ENCODE measurements around the gene PPP1R13L.
A peak's percentile ranks its signal among the peaks of the same experiment; 100 is the strongest.

The PPP1R13L gene, protein sequence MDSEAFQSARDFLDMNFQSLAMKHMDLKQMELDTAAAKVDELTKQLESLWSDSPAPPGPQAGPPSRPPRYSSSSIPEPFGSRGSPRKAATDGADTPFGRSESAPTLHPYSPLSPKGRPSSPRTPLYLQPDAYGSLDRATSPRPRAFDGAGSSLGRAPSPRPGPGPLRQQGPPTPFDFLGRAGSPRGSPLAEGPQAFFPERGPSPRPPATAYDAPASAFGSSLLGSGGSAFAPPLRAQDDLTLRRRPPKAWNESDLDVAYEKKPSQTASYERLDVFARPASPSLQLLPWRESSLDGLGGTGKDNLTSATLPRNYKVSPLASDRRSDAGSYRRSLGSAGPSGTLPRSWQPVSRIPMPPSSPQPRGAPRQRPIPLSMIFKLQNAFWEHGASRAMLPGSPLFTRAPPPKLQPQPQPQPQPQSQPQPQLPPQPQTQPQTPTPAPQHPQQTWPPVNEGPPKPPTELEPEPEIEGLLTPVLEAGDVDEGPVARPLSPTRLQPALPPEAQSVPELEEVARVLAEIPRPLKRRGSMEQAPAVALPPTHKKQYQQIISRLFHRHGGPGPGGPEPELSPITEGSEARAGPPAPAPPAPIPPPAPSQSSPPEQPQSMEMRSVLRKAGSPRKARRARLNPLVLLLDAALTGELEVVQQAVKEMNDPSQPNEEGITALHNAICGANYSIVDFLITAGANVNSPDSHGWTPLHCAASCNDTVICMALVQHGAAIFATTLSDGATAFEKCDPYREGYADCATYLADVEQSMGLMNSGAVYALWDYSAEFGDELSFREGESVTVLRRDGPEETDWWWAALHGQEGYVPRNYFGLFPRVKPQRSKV

DNA sequence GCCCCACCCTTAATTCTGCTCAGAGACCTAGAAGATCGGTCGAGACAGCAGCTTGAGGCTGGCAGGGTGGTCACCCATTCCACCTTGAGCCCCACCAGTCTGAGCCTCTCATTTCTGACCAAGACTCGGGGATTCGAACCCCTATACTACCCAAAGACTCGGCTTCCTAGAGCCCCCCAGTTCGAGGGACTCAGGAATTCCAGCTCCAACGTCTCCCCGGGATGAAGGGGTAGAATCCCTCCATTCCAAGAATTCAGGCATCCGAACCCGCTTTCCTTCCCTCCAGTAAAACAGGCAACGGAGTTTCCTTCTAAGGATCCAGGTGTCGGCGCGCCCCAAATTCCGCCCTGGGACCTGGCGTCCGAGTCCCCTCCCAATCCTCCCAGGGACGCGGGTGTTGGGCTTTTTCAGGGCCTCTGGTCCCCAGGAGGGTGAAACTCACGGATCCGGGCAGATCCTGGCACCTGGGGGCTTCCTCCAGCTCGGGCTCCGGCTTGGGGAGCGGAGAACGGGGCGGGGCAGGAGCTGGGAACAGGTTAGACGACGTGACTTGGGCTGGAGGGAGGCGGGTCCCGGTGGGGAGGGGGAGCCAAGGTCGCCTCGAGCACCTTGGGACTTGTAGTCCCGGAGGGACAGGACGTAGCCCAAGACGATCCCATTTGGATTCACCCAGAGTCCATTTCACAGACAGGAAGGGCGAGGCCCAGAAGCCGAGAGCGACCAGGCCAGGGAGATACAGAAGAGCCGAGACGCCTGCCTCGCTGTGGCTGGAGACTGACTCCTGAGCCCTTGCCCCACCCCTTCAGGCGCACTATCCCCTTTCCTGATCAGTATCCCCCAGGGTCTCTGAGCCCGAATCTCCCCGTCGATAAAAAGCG, at the start of gene PPP1R13L:
TSS of gene PPP1R13L (minus strand) at position 513 of the 878 bp plus-strand sequence. CDS start 6,751 bp downstream, outside the sequence.
- peak; percentile 36 for DNase-seq (ENCODE audit: low read depth)

DNA sequence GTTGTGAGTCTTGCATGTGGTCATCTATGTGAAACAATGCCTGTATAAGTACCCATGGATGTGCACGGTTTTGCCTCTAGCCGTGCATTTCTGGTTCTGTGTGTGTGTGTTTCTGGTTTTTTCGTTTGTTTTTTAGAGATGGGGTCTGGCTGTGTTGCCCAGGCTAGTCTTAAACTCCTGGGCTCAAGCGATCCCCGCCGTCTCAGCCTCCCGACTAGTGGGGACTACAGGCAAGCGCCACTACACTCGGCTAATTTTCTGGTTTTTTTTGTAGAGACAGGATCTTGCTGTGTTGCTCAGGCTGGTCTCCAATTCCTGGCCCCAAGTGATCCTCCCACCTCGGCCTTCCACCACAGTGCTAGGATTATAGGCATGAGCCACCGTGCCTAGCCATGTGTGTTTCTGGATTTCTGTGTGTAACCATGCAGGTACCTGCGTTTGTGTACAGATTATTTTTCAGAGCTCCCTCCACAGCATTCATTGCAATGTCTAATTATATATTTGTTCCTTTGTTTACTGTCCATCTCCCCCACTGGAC, 47.0 kb upstream of the PPP1R13L start:
- no peak for DNase-seq (ENCODE audit: low read depth)

DNA sequence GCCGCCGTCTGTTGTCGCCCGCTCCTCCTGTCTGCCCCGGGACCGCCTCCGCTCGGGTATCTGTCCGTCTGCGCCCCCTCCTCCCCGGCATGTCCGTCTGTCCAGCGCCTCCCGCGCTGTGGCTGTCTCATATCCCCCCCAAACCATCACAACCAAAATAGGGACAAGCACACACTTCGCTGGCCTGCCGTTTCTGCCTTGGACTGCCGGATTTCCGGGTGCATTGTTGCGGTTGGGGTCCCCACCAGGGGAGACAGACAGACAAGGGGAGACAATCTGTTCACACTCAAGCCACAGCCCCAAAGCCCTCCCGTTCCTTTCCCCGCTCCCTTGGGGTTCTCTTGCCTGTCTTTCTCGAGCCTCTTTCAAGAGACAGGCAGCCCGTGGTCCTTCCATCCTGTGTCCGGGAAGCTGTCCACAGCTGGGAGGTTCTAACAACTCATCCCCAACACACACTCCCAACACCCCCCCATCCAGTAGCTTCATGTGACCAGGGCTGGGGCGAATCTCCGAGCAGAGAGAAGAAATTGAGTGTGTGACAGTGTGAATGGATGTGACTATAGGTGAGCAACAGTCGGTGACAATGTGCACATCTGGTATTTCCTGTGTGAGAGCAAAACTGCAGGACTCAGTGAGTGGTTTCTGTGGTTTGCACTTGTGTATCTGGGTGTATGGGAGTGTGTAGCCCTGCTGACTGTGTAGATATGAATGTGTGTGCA, 46.4 kb upstream of the PPP1R13L start:
- DNase-seq (ENCODE audit: low read depth), result no peak

DNA sequence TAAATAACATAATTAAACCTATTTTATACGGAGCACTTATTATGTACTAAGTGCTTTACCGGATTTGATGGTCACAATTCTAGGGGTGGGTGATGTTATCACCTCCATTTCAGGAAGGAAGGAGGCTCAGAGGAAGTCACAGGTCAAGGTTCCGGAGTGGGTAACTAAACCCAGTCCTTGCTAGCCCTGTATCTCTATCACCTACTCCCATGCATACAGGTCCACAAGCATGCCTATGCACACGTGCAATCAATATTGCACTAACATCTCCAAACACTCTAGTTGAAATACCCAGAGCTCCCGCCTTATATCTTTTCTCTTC, 45.1 kb upstream of the PPP1R13L start:
- DNase-seq (ENCODE audit: low read depth), result no peak

DNA sequence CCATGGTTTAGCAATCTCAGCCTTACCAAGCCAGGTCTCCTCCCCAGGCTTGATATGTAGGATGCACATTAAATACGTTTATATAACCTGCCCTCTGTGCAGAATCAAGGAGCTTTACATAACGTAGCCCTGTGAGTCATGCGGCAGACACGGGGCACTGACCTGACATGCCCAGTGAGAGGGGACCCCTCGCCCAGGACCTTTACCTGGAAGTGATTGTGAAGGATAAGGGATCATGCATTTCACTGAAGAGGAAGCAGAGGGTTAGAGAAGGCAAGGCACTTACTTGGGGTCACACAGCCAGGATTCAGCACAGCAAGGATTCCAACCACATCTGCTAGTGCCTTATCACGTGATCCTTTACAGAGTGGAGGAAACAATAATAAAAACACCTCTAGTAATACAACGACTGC, 44.0 kb upstream of the PPP1R13L start:
- no peak for DNase-seq (ENCODE audit: low read depth)

DNA sequence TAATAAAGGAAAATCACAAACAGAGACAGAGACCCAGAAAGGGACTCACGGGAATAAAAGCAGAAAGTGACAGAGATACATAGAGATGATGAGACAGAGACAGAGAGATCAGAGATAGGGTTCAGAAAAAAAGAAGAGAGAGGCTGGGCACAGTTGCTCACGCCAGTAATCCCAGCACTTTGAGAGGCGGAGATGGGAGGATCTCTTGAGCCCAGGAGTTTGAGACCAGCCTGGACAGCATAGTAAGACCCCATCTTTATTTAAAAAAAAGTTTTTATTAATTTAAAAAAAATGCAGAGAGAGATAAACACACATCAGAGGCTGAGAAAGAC, 43.5 kb upstream of the PPP1R13L start:
- DNase-seq (ENCODE audit: low read depth), result no peak

DNA sequence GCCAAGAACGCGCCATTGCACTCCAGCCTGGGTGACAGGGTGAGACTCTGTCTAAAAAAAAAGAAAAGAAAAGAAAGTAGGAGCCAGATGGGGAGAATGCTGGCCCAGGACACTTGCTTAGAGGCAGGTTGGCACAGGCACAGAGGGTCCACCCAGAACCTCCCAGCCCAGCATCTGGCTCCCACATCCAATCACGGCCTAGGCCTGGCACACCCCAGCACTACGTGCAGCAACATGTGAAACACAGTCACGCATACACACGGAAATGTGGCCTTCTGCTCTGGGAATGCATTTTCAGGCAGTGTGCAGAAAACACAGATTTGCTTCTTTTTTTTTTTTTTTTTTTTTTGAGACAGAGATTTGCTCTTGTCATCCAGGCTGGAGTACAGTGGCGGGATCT, 42.1 kb upstream of the PPP1R13L start:
- DNase-seq (ENCODE audit: low read depth), result no peak

DNA sequence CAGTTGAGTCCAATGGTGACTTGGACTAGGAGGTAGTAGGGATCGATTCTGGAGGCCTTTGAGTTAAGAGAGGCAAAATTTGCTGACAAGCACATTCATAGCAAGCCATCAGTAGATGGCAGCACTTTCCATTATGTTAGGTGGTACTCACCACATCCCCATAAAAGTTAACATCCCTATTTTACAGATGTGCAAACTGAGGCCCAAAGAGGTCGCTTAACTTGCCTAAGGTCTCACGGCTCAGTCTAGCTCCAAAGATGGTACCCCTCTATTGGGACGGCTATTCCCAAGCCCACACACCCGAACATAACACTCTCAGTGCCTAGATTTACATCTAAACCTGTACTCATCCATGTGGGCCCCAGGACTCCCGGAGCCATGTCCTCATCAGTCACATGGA, 41.4 kb upstream of the PPP1R13L start:
- no peak for DNase-seq (ENCODE audit: low read depth)

DNA sequence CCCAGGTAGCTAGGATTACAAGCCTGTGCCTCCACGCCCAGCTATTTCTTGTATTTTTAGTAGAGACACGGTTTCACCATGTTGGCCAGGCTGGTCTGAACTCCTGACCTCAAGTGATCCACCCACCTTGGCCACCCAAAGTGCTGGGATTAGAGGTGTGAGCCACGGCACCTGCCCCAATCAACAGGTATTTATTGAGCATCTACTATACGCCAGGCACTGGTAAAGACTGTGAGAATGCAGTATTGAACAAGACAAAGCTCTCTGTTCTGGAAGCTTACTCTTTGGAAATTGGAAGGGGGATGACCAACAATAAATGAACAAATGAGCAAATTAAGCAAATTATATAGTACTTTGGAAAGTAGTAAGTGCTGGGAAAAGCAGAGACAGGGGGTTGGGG, 40.3 kb upstream of the PPP1R13L start:
- DNase-seq (ENCODE audit: low read depth), result no peak

DNA sequence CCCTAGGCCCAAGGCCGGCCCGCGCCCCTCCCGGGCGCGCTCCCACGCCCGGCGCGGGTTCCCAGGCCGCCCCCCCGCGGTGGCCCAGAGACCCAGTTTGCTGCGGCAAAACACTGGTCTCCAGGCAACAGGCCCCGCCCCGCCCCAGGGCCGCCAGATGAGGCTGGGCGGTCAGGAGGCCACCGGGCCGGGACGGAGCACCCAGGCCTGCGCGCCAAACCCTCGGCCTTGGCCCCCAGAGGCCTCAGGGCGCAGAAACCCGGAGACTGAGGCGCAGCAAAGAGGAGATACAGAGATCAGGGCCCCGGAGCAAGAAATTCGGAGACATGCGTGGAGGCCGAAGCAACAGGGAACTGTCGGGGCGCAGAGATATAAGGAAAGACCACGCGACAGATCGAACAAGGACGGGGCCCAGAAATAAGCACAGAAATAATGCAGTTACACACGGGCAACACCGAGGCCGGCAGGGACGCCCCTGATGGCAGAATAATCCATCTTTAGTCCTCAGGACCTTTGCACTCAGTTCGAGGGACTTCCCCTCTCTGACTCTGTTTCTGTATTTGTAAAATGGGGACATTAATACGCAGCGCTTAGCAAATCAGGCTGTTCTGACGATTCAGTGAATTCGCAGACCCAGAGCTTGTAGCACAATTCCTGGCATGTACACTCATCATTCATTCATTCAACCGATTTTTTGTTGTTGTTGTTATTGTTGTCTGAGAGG, 39.6 kb upstream of the PPP1R13L start:
- peak; percentile 68 for DNase-seq (ENCODE audit: low read depth)

DNA sequence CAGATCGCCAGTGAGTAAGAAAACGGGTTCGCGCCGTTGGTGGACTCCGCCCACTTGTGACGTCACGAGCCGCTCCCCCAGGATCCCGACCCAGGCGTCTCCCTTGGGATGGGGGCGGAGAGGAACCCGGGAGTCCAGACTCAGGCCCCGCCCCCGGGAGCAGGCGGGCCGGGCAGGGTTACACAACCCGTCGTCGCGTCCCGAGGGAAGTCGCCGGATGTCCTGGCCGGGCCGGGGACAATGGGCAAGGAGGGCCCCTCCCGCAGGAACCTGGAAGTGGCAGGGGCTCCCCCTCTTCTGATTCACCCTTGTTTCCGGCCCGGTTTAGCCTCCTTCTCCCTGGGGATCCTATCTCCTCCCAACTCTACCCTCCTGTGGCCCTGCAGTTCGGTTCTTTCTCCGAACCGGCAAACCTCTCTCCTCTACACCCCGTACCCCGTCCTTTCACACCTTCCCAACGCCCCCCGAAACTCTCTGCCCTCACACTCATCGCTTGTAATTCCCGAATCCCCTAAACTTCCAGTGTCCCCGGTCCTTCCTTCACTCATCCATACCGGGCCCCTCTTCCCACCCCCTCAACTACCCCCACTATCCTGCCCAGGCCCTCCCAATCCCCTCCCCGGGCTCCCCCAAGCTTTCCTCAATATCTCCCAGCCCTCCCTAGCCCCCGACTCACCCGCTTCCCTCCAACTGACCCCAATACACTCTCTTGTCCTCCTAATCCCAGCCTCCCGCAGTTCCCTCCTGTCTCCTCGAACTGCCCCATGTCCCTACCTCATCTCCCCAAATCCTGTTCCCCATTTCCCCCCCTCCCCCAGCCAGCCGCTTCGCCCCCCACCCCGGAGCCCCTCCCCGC, 38.8 kb upstream of the PPP1R13L start:
- no peak for DNase-seq (ENCODE audit: low read depth)

DNA sequence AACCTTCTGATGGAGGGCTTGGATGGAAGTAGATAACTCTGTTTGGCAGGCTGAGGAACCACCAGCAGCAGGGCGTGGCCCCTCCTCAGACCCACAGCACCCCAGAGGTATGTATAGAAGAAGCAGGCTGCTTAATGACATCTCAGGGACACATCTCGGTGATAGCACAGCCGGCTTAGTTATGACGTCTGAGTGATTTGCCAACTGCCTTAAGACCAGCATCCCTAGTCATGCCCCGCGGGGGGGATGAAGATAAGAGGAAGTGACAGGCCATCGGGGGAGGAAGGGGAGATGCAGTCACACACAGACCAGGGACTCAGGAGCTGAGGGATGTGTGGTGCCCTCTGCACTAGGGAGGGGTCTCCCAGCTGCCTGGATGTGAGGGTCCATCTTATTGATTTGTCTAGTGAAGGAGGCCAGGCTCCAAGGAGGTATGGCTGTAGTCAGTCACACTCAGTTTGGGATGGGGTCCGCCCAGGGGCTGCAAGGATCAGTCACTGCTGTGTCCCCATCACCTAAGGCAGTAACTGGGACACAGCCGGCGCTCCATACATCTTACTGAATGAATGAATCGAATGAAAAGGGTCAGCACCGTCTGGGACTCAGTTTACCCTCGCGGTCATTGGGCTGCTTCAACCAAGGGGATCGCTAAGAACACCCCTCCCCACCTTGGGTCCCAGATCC, 38.1 kb upstream of the PPP1R13L start:
- DNase-seq (ENCODE audit: low read depth), result no peak

DNA sequence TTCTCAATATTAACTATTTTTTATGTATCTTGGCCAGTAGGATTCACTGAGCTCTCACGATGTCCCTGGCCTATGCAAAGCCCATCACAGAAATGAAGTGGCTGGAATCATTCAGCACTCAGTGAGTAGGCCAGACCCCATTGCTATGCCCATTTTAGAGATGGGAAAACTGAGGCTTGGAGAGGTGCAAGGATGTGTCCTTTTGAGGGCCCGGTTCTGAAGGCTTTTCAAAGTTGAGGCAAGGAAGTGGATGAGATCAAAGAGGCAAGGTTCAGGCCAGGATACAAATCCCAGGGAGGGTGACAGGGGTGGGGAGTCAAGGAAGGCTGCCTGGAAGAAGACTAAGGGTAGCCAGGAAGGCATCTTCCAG, 37.5 kb upstream of the PPP1R13L start:
- DNase-seq (ENCODE audit: low read depth), result no peak

DNA sequence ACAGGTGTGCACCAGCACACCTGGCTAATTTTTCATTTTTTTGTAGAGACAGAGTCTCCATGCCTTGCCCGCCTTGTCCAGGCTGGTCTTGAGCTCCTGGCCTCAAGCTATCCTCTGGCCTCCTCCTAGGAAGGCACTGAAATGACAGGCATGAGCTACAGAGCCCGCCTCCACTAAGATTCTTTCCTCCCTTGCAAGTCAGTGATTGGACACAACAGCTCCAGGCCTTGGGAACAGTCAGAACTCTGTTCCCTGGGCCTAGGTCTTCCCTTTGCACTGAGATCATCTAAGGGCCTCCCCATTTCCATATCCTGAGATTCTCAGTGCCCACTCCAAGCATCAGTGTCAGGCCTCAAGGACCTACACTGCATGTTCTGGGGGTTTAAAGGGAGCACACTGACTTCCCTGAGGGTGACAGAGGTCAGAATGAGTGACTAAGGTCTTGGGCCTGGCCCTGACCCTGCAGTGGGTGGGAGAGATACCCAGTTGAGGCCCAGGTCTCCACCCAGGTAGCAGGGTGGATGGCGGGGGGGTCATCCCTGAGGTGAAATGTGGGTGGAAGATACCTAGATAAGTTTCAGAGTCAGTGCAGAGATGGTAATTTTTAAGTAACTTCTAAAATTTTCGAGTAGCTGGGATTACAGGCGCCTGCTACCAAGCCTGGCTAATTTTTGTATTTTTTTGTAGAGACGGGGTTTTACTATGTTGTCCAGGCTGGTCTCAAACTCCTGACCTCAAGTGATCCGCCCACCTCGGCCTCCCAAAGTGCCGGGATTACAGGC, 36.2 kb upstream of the PPP1R13L start:
- no peak for DNase-seq (ENCODE audit: low read depth)

DNA sequence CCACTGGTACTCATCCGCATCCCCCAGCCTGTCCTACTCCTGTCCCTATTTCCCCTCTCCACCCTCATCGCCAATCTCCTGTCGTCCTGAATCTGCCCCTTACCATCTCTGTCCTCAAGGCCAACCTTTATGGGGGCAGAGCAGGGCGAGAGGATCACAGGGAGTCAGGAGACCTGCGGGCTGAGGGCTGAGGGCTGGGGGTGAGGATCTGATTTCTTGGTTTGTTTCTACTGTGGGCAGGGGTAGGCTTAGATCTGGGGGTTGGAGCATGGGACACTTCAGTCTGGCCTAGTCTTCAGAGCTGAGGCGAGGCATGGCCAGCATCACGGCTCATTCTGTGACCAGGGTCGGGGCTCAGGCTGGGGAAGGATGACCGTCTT, 35.4 kb upstream of the PPP1R13L start:
- no peak for DNase-seq (ENCODE audit: low read depth)

DNA sequence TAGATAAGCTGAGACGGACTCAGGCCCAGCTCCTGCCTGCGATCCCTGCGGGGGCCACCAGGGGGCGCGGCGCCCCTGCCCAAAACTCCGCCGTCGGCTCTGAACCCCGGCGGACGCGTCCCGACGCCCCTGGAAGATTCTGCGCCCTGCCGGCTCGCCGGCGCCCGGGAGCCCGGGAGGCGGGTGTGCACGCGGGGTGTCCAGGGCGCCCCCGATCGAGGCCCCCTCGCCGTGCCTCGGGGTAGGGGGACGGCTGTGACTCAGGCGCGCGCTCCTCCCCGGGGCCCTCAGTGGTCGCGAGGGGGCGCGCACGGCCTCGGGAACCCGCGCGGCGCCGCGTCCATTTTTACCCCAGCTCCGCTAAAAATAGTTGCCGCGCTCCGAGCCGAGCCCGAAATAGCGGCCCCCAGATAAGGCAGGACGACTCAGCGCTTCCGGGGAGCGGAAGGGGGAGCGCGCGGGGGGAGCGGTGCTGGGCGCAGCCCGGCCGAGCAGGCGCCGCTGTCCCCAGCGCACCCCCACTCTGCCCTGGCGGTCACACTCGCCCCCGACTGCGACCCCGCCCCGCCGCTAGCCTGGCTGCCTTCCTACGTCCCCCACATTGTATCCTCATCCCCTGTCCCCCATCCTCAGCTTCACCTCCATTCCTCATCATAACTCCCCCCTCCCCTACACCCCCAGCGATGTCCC, 34.8 kb upstream of the PPP1R13L start:
- DNase-seq (ENCODE audit: low read depth), result peak; percentile 77

DNA sequence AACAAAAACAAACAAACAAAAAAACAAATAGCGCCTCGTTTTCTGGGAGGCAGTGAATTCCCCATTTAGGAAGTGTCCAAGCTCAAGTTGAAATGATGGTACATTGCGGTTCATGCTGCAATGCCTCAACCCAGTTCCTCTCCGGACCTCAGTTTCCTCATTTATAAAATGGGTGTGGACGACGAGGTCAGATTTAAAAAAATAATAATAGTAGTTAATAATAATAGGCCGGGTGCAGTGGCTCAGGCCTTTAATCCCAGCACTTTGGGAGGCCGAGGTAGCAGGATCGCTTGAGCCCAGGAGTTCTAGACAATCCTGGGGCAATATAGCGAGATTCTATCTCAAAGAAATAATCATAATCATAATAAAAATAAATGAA, 34.3 kb upstream of the PPP1R13L start:
- no peak for DNase-seq (ENCODE audit: low read depth)

DNA sequence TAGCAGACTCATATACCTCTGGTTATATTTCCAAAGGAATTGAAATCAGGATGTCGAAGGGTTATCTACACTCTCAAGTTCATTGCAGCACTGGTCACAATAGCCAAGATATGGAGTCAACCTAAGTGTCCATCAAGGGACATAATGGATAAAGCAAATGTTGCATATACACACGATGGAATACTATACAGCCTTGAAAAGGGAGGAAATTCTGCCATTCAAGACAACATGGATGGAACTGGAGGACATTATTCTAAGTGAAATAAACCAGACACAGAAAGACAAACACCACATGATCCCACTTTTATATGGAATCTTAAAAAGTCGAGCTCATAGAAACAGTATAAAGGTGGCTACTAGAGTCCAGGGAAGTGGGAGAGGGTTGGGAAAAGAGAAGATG, 32.5 kb upstream of the PPP1R13L start:
- no peak for DNase-seq (ENCODE audit: low read depth)
